Myocyte (in vitro differentiated cells): ENCODE results near the gene MIDN. TPM values are rescaled to one million over a fixed set of nuclear protein-coding genes. Genes with fewer than 3 reads are reported as not detected.

ENCODE experiments used
- DNase-seq: peaks from one replicate; pipeline ENCODE4 v3.0.0-alpha.2; 2012; ENCODE audit warnings: low read depth
- total RNA-seq: library from RNA; depleted of rRNA; stranded (reverse); fragments of >200 nt; gene quantifications from 2 replicates; pipeline ENCODE4 v1.2.3, GENCODE V29; 2014

MIDN gene
- total RNA-seq, 1 donor from 2014 or later = 17.2 TPM

DNA sequence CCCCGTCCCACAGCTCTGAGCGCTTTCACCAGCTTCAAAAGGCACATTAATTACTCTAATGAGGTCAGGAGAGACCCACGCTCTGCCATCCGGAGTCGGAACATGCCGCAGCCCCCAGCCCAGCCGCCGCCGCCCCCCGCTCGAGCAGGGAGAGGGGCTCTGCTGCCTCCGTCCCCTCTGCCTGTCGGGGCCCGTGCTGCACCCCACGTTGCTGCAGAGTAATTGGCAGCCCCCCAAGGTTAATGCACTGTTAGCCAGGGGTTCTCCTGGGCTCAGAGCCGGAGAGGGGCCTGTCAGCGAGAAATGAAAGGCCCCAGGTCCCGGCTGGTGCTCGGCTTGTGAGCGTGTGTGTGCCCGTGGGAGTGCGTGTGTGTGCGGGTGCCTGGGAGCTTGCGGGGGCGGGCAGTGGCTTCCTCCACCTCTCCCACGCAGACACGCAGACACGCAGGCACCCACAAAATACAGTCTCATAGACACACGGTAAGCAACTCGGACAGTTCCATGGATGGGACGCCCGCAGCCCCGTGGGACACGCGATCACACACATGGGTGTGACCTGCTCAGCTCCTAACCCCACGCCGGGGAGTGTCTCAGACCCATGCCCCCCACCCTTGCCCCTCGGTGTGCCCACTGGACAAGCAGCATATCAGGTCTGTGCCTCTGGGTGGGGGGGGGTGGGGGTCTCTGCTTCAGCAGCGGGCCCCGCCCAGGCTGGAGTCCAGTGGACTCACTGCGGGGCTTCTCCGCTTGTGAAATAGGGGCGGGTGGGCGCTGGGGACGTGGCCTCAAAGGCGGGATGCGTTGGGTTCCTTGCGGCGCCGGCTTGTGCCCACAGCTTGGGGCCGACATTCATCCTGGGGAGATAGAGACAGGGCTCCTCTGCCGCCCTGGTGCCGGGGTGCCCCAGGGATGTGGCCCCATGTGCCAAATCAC, 32.5 kb downstream of the MIDN start:
- DNase-seq = no peak

DNA sequence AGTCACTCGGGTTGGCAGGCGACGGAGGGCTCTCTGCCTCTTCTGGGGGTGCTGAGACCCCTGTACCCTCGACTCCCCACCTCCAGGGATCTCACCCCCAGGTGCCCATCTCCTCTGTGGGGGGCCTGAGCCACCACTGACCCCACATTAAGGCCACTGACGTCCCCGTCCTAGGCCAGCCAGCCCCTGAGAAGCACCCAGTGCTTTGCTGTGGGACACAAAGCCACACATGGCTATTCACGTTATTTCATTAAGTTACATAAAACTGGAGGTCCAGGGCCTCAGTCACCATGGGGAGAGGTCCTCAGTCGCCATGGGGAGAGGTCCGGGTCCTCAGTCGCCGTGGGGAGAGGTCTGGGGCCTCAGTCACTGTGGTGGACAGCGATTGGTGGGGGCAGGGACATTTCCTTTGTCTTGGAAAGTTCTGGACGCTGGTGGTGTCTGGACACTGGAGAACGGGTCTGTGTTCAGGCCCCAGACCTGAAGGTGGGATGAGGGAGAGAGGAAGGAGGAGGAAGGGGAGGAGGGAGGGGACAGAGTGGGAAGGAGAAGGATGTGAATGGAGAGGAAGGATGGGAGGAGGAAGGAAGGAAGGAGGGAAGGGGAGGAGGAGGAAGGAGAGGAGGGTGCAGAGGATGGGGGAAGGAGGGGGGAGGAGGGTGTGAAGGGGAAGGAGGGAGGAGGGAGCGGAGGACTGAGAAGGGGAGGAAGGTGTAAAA, 33.3 kb downstream of the MIDN start:
- DNase-seq = no peak

DNA sequence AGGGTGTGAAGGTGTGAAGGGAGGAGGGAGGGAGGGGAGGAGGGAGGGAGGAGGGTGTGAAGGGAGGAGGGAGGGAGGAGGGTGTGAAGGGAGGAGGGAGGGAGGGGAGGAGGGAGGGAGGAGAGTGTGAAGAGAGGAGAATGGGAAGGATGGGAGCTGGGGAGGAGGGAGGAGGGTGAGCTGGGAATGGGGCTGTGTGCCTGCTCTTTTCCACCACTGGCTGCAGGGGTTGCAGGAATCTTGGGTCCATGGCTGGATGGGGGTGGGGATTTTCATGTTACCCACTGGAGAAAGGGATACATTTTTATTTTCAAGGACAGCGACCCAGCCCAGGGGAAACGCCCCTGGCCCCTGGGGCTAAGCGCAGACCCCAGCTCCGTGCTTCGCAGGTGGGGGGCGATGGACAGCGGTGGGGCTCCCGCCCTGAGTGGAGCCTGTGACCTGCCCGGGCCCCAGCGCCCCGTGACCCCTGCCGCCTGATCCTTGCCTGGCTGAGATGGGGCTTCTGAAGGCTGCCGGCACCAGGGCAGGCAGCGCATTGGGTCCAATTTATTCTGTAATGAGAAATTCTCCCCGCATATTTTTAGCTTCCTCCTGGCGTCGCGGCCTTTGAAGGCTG, 34.3 kb downstream of the MIDN start:
- no peak for DNase-seq

DNA sequence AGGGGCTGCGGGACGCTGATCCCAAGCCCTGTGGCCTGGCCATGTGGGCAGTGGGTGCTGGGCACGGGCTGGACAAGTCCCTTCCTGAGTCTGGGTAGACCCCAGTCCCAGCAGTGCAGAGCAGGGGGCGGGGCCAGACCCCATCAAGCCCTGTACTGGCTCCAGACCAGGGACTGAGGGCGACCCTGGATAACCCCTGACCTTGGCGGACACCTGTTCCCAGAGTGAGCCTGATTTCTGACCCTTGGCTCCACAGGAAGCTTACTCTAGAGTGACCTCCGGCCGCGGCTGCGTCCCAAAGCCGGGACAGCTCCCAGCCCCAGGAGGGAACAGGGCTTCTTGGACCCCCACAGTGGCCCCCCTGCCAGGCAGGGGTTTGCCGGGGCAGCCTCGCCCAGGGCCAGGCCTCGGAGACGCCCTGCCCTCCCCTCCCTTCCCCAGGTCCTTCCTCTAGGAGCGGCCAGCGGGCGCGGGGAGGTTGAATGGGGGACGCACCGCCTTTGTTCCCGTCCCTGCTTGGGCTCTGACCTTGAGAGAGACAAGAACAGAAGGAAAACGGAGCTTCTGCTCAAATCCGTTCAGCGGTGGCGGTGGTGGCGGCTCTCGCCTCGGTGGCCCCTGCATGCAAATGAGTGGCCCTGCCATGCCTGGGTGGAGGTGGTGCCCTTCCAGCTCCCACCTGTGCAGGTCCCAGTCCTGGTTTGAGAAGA, 35.0 kb downstream of the MIDN start:
- no peak for DNase-seq

DNA sequence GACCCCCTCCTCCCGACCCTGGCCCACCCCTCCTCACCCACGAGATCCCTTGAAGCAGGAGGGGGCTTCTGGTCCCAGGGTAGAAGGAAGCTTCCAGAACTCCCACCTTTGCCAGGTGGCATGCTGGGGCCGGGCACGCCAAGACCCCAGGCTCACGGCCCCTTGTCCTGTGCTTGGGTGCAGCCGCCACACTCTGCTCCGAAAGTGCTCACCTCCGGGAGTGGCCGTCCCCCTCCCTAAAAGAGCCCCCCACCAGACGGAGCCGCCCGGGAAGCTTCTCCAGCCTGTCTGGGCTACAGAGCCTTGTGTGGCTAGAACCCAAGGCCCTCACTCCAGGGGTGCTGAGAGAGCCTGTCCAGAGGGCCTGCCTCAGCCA, 35.5 kb downstream of the MIDN start:
- DNase-seq = no peak

DNA sequence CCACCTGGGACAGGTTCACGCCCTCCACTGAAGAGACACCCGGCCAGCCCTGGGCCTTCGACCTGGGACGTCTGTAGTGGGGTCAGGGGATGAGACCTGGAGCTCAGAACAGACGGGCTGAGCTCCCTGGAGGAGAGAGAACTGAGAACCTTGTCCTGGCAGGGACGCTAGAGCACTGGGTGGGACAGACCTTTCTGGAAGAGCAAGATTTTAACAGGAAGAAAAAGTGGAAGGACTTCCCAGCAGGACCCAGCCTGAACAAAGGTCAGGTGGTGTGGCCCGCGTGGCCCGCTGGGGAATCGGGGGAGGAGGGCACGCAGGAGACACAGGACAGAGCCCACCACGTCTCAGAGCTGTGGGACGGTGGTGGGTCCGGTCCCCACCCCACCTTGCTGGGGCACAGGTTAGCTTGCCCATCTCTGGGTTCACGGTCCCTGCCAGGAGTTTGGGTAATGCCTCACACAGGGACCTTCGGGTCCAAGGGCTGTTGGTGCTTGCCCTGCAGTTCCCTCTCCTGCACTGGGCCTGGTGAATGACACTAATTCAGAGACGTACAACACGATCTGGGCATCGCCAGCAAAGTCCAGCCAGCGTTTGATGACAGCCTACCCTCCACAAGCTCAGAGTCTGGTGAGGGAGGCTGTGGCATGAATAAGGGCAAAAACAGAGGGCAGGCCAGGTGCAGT, 36.1 kb downstream of the MIDN start:
- no peak for DNase-seq

DNA sequence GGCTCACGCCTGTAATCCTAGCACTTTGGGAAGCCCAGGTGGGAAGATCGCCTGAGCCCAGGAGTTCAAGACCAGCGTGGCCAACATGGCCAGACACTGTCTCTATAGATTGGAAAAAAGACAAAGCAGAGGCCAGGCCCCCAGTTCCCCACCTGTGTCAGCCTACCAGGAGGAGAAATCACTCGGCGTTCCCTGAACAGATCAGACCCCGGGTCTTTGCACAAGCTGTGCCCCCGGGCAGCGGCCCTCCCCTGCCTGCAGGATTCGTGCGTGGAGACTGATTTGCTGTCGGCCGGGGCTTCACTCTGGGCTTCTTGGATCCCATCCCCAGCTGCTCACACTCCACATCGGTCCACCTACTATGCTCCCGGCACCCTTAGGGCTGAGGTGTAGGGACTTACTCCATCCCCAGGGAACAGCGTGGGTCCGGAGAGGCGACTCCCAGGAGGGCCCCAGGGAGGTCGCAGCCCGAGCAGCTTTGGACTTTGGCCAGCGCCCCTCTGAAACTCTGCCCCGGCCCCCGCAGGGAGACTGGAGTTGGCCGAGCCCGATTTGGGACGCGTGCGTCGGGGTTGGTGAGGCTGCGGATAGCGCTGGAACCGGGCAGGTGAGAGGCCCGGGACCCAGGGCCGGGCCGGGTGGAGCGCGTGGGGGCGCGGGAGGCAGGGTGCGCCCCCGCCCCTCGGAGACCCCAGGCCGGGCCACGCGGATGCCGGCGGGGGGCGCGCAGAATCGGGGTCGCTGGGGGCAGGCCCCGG, 36.8 kb downstream of the MIDN start:
- no peak for DNase-seq

DNA sequence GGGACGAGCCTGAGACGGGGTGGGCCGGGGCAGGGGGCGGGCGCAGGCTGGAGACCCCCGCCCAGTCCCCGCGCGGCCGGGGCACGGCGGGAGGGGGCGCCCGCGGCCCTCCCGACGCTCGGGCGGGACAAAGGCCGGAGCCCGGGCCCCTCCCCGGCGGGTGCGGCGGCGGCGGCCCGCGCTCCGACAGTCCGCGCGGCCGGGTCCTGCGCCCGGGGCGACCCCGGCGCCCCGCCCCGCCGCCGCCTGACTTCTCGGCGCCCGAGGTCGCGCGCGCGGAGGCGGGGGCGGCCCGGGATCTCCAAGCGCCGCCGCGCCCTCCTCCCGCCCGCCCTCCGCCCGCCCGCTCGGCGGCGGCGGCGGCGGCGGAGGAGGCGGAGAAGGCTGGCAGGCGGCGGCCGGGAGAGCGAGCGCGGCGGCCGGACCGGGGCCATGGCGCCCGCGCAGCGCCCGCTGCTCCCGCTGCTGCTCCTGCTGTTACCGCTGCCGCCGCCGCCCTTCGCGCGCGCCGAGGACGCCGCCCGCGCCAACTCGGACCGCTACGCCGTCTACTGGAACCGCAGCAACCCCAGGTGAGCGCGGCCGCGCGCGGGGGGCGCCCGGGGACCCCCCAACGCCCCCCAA, 37.5 kb downstream of the MIDN start, which contains the start of gene EFNA2:
TSS of gene EFNA2 (plus strand) at position 137 of the 624 bp plus-strand sequence. CDS start at position 433, 296 bp downstream.
- no peak for DNase-seq

DNA sequence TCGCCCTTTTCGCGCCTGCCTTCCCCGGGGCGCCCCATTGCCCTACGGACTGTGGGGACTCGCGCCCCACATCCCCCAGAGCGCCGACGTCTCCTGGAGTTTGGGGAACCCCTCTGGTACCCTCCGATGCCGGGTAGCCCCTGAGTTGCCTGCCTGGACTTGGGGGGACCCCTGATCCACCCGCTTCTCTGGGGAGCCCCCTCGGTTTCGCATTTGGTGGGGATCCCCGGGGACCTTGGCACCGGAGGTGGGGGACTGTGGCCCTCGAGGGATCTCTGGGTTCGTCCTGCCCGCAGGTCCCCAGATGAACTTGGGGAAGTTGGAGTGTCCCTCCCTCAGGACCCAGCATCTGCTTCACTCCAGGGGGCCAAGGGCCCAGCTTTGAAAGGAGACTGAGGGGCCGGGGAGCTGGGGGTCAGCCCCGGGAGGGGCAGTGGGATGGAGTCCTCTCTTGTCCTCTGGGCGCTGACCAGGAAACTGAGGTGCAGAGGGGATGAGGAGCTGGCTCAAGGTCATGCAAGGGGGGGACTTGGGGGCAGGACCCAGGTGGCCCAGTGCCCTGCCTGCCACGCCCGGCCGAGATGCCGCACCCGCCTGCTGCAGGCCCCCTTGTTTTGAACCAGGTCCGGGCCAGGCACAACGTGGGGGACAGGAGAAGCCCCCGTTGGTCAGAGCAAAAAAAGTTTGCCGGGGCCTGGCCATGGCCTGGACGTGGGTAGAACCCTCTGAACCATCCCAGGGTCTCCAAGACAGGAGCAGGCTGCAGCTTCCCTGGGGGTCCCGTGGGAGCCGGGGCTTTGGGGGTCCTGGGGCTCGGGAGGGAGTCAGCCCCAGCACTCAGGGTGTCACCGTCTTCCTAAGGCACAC, 38.3 kb downstream of the MIDN start:
- DNase-seq = no peak

DNA sequence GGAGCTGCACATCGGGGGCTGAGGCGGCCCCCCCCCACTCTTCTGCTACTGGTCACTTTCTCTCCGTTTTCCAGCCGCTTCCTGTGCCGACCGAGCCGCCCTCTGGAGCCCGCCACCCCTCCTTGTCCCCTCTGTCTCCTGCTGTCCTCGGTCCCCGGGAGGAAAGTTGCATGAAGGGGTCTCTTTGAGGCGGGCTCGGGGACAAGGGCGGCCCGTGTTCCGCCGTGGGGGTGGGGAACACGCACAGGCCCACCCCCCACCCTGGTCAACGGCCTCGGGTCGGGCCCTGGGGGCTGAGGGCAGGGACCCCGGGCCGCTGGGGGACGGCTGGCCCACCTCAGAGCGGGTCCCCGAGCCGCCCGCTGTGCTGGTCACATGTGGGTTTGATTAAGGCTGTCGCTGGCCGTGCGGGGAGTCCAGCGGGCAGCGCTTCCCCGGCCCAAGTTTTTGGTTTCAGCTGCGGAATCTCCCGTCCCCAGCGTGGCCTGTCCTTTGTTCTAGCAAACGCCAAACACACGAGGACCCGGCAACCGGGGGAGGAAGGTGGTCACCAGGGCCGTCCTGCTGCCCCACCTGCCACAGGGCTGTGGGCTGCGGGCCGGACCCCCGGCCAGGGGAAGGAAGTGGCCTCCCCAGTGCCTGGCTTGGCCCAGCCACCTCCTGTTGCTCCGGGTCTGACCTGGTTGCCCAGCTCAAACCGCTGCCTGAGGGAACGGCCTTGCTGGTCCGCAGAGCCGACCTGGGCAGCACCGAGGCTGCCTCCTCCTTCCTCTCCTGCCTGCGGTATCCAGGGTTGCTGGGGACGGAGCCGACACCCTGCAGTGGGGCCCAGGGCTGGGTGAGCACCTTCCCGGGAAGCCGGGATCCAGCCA, 39.2 kb downstream of the MIDN start:
- DNase-seq = no peak

DNA sequence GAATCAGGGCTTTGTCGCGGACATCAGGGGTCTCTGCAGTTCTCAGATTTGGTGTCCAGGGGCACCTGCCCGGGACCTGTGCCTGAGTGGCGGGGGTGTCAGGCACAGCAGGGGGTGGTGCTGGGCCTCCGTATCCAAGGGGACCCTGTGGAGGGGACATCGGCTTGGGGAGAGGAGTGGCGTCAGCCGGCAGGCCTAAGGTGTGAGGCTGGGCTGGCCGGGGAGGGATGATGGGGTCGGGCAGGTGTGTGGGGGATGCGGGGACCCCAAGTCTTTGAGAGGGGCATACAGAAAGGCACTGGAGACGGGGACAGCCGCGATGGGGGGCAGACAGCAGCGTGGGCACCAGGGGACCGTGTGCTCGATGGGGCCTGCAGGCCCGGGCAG, 39.8 kb downstream of the MIDN start:
- DNase-seq = no peak

DNA sequence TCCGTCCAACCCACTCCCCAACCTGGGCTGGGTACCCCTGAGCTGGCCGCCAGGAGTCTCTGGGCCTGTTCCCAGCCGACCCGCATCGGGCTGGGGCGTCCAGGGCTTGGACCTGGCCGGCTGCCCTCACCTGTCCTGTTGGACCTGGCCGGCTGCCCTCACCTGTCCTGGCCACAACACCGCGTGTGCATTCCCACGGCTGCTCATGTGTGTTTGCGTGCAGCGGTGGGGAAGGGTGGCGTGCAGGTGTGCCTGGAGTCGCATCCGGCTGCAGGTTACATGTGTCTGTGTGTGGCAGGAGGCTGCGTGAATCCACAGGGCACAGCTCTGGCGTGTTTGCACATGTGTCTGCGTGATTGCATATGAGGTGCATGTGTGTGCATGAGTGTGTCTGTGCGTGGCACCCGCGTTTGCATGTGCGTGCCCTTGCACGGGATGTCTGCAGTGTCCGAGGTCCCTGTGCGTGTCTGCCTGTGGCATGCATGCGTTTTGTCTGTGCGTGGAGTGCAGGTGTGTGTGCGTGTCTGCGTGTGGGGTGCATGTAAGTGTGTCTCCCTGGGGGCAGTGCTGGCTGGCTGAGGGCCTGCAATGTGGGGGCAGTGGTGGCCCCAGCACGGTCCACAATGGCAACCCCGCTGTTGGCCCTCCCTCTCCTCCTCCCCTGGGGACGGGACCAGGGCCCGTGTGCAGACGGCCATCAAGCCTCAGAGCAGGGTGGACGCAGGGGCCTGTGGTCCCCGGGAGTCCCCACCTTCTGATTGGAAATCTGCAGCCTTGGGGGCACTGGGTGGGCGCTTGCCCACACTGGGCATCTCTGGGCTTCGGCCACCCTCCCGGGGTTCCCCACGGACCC, 40.7 kb downstream of the MIDN start:
- no peak for DNase-seq

DNA sequence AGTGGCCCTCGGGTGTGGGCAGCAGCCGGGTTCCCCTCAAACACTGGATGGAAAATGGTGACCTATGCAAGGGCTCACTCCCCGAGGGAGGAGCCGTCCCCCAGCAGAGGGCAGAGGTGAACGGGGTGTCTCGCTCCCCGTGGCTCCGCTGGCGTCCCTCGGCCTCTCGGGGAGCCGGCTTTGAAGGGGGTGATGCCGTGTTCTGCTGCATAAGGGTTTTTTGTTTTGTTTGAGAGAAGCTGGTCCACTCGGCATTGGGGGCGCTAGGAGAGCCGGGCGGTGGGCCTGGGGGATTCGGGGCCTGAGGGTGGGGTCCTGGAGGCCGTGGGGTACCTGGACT, 41.3 kb downstream of the MIDN start:
- DNase-seq = no peak

DNA sequence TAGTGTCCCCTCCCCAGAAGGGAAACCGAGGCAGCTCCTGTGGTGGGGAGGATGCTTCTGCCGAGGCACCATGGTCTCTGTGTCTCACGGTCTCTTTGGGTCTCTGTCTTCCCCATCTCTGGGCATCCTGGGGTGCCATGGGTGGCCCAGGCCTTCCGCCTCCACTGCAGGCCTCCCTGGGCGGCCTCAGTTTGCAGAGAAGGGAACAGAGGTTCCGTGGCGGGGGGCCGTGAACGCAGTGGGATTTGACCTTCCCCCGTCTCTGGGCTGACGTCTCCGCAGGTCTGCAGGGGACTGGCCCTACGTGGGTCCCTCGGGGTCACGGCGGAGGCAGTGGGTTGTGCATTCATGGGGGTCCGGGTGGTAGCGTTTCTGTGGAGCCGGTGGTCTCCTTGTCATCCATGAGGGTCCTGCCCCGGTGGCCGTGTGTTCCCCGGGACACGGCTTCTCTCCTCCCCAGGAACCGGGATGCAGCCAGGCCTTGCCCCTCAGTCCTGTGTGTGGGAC, 41.9 kb downstream of the MIDN start:
- DNase-seq = no peak

DNA sequence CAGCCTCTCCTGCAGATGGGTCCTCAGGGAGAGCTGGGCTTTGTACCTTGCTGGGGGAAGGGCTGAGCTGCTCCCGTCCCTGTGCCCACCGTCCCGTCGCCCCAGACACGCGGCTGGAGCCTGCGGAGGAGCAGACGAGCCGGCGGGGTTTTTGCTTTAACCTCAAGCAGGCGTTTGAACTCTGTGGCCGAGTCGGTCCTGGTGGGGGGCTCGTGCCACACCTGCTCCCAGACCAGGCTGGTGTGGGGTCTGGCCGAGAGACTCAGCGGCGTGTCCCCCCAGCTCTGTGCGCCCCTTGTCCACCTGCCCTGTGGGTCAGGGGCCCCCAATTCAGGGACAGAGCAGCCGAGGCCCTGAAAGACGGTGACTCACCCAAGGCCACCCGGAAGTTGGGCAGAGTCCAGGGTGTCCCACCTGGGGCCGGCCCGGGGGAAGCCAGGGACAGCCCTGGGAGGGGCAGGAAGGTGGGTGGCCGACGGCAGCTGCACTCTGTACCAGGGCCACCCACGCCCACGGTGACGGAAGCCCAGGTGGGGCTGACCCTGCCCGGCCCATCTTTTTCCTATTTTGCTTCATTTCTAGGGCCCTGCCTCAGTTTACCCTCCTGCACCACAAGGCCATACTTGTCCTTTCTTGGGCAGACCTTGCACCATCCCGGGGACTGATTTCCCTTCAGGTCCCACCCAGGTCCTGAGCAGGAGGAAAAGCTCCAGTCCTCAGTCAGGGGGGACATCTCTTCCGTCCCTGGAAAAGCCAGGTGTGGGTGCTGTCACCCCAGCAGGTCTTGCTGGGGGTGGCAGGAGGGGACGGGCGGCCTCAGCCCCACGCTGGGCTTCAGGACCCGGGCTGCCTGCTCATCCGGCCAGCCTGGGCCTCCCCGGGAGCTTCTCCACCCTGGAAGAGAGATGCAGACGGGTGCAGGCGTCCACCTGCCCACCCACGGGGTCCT, 42.6 kb downstream of the MIDN start:
- no peak for DNase-seq
